HepG2 (cell line): Measurements from ENCODE around the gene ATP6V0E1. TPM values are rescaled to one million over a fixed set of nuclear protein-coding genes. Genes with fewer than 3 reads are reported as not detected.
A peak's percentile ranks its signal among the peaks of the same experiment; 100 is the strongest.

ENCODE experiments used
- ATAC-seq: fragments of 200-7000 bp; cut with Tn5 transposase; 3 replicates; pipeline ENCODE4 v1.9.1; 2020; ENCODE audit warnings: mild to moderate bottlenecking, moderate library complexity
- BruUV-seq: library from RNA; stranded (reverse); fragments of 400-500 nt; replicated peaks from 2 replicates; lab custom pipeline; 2021; lab: Mats Ljungman, UMichigan
- CTCF ChIA-PET: fragments of 300-600 bp; formaldehyde crosslinking; extraction: SDS; loops from one replicate; lab custom pipeline; 2021; ENCODE audit warnings: low total read pairs, inconsistent platforms, low intra/inter-chr PET ratio; lab: Yijun Ruan, JAX
- POLR2A ChIA-PET: fragments of 350-600 bp; sonication (Branson Sonifier 250); formaldehyde crosslinking; loops from one replicate; lab custom pipeline; 2020; ENCODE audit warnings: antibody characterized with exemption, inconsistent platforms; lab: Yijun Ruan, JAX
- DNase-seq: peaks from one replicate; pipeline ENCODE4 v3.0.0-alpha.2; 2015; ENCODE audit warnings: low spot score
- FAIRE-seq: peaks from 3 replicates; lab custom pipeline; 2011; peaks lifted over from hg19 to GRCh38; lab: Jason Lieb, UNC
- H2AFZ ChIP-seq: one replicate; pipeline ENCODE4 v1.6.1; 2011; ENCODE audit warnings: low read length, inconsistent platforms
- H3K27ac ChIP-seq: fragments of 300-600 bp; 3 replicates; pipeline ENCODE4 v1.8.0; 2011; ENCODE audit warnings: mixed run types, mild to moderate bottlenecking, mixed read lengths, low read length, inconsistent platforms; ENCODE audit not compliant: insufficient read depth; ENCODE audit errors: extremely low read length
- H3K27me3 ChIP-seq, 2 experiments: fragments of 200-600 bp in 1 of 2; 2 replicates in 1 of 2; 3 replicates in 1 of 2; pipeline versions ENCODE4 v1.6.0 to v1.8.0; 2011; ENCODE audit warnings: low read length in 2 of 2, mild to moderate bottlenecking in 2 of 2, moderate library complexity in 2 of 2, inconsistent platforms in 1 of 2; ENCODE audit not compliant: insufficient read depth in 2 of 2, control insufficient read depth in 1 of 2
- H3K36me3 ChIP-seq, 2 experiments: fragments of 200-600 bp in 1 of 2; replicated peaks in 1 of 2; 2 replicates in 1 of 2; 3 replicates in 1 of 2; pipeline versions ENCODE4 v1.5.1 to v1.8.0; 2011; ENCODE audit warnings: low read length in 2 of 2, inconsistent platforms in 1 of 2; ENCODE audit not compliant: insufficient read depth in 2 of 2, control insufficient read depth in 1 of 2
- H3K4me1 ChIP-seq: 2 replicates; pipeline ENCODE4 v1.5.1; 2012; ENCODE audit warnings: low read length, inconsistent platforms; ENCODE audit not compliant: insufficient read depth
- H3K4me2 ChIP-seq: 2 replicates; pipeline ENCODE4 v1.6.0; 2011; ENCODE audit warnings: low read depth, low read length, inconsistent platforms
- H3K4me3 ChIP-seq, 3 experiments: fragments of 200-600 bp in 1 of 3; sonication (generic), shearing (Covaris generic) in 1 of 3; replicated peaks in 1 of 3; 2 replicates each; pipeline ENCODE4 v1.5.1; 2011 to 2016; ENCODE audit warnings: low read length in 3 of 3, inconsistent platforms in 2 of 3, low read depth in 2 of 3, mild to moderate bottlenecking in 2 of 3, control low read depth in 1 of 3, mixed read lengths in 1 of 3; ENCODE audit not compliant: insufficient read depth in 1 of 3
- H3K79me2 ChIP-seq: one replicate; pipeline ENCODE4 v1.6.1; 2011; ENCODE audit warnings: low read length, inconsistent platforms; ENCODE audit not compliant: insufficient read depth
- H3K9ac ChIP-seq: 2 replicates; pipeline ENCODE4 v1.6.0; 2011; ENCODE audit warnings: mild to moderate bottlenecking, low read depth, low read length, inconsistent platforms; ENCODE audit not compliant: insufficient read depth
- H3K9me3 ChIP-seq: 2 replicates; pipeline ENCODE4 v1.5.1; 2012; ENCODE audit warnings: mild to moderate bottlenecking, low read length
- H4K20me1 ChIP-seq: 2 replicates; pipeline ENCODE4 v1.6.0; 2011; ENCODE audit warnings: inconsistent platforms, mild to moderate bottlenecking, low read length, moderate library complexity; ENCODE audit not compliant: insufficient read depth
- HNRNPL ChIP-seq: fragments of 200-400 bp; formaldehyde crosslinking; IDR thresholded peaks from 2 replicates; pipeline ENCODE4 v1.6.1; 2017; ENCODE audit warnings: mild to moderate bottlenecking, low read depth, low read length
- MTF2 ChIP-seq: sonication (generic); formaldehyde crosslinking; IDR thresholded peaks from 2 replicates; pipeline ENCODE4 v1.5.0; 2020; ENCODE audit warnings: missing genetic modification reagents, borderline replicate concordance
- NCOR1 ChIP-seq: fragments of 200-600 bp; sonication (generic); IDR thresholded peaks from 2 replicates; pipeline ENCODE4 v1.7.0; 2017; ENCODE audit warnings: antibody characterized with exemption, low read length, borderline replicate concordance
- NR3C1 ChIP-seq: sonication (generic); formaldehyde crosslinking; IDR thresholded peaks from 2 replicates; pipeline ENCODE4 v1.4.0; 2020; ENCODE audit warnings: missing genetic modification reagents
- RELA ChIP-seq: sonication (generic); formaldehyde crosslinking; IDR thresholded peaks from 2 replicates; pipeline ENCODE4 v1.4.0; 2020; ENCODE audit warnings: missing genetic modification reagents
- RNF2 ChIP-seq: fragments of 450-650 bp; conservative IDR thresholded peaks from 2 replicates; pipeline ENCODE4 v1.6.1; 2016; ENCODE audit warnings: low read depth
- ZBTB46 ChIP-seq: sonication (generic); formaldehyde crosslinking; IDR thresholded peaks from 2 replicates; pipeline ENCODE4 v1.4.0; 2020; ENCODE audit warnings: mild to moderate bottlenecking, missing genetic modification reagents, borderline replicate concordance
- ZBTB7A ChIP-seq: sonication (generic); formaldehyde crosslinking; IDR thresholded peaks from 2 replicates; pipeline ENCODE4 v1.8.0; 2022; ENCODE audit warnings: mild to moderate bottlenecking, missing genetic modification reagents
- ZC3H13 ChIP-seq: sonication (generic); formaldehyde crosslinking; IDR thresholded peaks from 2 replicates; pipeline ENCODE4 v1.8.1; 2023; ENCODE audit warnings: mild to moderate bottlenecking, missing genetic modification reagents, moderate library complexity
- ZFP41 ChIP-seq: sonication (generic); formaldehyde crosslinking; IDR thresholded peaks from 2 replicates; pipeline ENCODE4 v1.4.0; 2020; ENCODE audit warnings: mild to moderate bottlenecking, missing genetic modification reagents, borderline replicate concordance
- ZMYM4 ChIP-seq: sonication (generic); formaldehyde crosslinking; IDR thresholded peaks from 2 replicates; pipeline ENCODE4 v1.8.1; 2023; ENCODE audit warnings: mild to moderate bottlenecking, missing genetic modification reagents
- ZNF10 ChIP-seq: sonication (generic); formaldehyde crosslinking; IDR thresholded peaks from 2 replicates; pipeline ENCODE4 v1.4.0; 2020; ENCODE audit warnings: mild to moderate bottlenecking, low read depth, missing genetic modification reagents, borderline replicate concordance
- ZNF12 ChIP-seq: sonication (generic); formaldehyde crosslinking; IDR thresholded peaks from 2 replicates; pipeline ENCODE4 v1.5.0; 2020; ENCODE audit warnings: missing genetic modification reagents
- ZNF143 ChIP-seq: sonication (generic); formaldehyde crosslinking; IDR thresholded peaks from 2 replicates; pipeline ENCODE4 v1.4.0; 2020; ENCODE audit warnings: missing genetic modification reagents
- ZNF501 ChIP-seq: sonication (generic); formaldehyde crosslinking; IDR thresholded peaks from 2 replicates; pipeline ENCODE4 v1.5.1; 2020; ENCODE audit warnings: mild to moderate bottlenecking, moderate library complexity, missing genetic modification reagents
- ZNF503 ChIP-seq: sonication (generic); formaldehyde crosslinking; IDR thresholded peaks from 2 replicates; pipeline ENCODE4 v1.4.0; 2020; ENCODE audit warnings: missing genetic modification reagents
- ZNF605 ChIP-seq: sonication (generic); formaldehyde crosslinking; IDR thresholded peaks from 2 replicates; pipeline ENCODE4 v1.8.0; 2022; ENCODE audit warnings: mild to moderate bottlenecking, missing genetic modification reagents
- WGBS: methylation state at CpG from one replicate; pipeline ENCODE4 v1.1.6; 2017; ENCODE audit warnings: low lambda C conversion rate; 5-methylcytosine and 5-hydroxymethylcytosine counted together
- in situ Hi-C: cut with HindIII; loops from 2 replicates; pipeline ENCODE4 v1.10.0; 2017; ENCODE audit warnings: low pct_unique_long_range_greater_than_20kb; ENCODE audit not compliant: extremely low pct_ligation_motif_present
- intact Hi-C: fragments of 100-400 bp; cut with micrococcal nuclease; formaldehyde crosslinking; loops from one replicate; pipeline ENCODE4 v1.10.0; 2022; ENCODE audit not compliant: unreplicated experiment
- polyA plus RNA-seq, 8 experiments: library from polyadenylated mRNA; depleted of rRNA in 3 of 8; stranded (reverse) in 7 of 8; unstranded in 1 of 8; fragments of >200 nt; fragmentation: Illumina TruSeq in 4 of 8; extraction: Trizol in 4 of 8; gene quantifications; 2 replicates each; pipeline versions ENCODE4 v1.2.1 to v1.2.3, GENCODE V29; 2011 to 2016; ENCODE audit warnings: low read depth in 4 of 8, missing spikeins in 1 of 8, mixed read lengths in 1 of 8; ENCODE audit not compliant: insufficient read depth in 1 of 8
- total RNA-seq, 5 experiments: library from RNA; depleted of rRNA; stranded (reverse); fragments of >200 nt; fragmentation: Illumina TruSeq; extraction: Trizol; gene quantifications; 2 replicates each; pipeline ENCODE4 v1.2.3, GENCODE V29; 2016; ENCODE audit warnings: low read depth in 1 of 5

Gene ATP6V0E1
- total and polyA plus RNA-seq, 2 of the 13 experiments (the other 11 are each of a cell fraction or from before 2014, with no cell fraction given), result 143 to 215 TPM

GRCh38 chr5:173015598-173016455, 32.3 kb downstream of the ATP6V0E1 start (continued):
- no peak for TF ChIP-seq ZBTB7A
- TF ChIP-seq ZFP41, result no peak
- no peak for TF ChIP-seq RNF2
- no peak for TF ChIP-seq ZNF501
- TF ChIP-seq, all 625 proteins: peak for 62

- DNase-seq (peak; percentile 84), FAIRE-seq (peak; percentile 51), ATAC-seq (peak; percentile 82)
- no peaks in the 10 kb centered on the region for H4K20me1 ChIP-seq
- no peak overlapping the region for H2AFZ ChIP-seq
- in situ Hi-C loops (loop anchor here (5.0 kb wide), 1 partner anchor 41 kb away; the partner anchor contains the start of gene CREBRF), intact Hi-C loops (loop anchor here (2.0 to 5.0 kb wide), 2 partner anchors 34 to 40 kb away; partner anchors contain the start of genes ATP6V0E1 and CREBRF)
- H3K9me3 ChIP-seq, result no peaks in the 10 kb centered on the region
- peak overlapping the region; percentile 56 for H3K9ac ChIP-seq
- no peaks in the 10 kb centered on the region for H3K27me3 ChIP-seq
- POLR2A ChIA-PET, result interaction anchor here (0.6 to 2.3 kb wide), 6 partner anchors 29 to 312 kb away, joined by 3 to 8 read pairs (median 4); partner anchors contain the start of genes ATP6V0E1, RPL26L1 and STC2
- CTCF ChIA-PET, result no interaction called here
- peaks cover 3 to 17% of the 10 kb centered on the region in 2 experiments; a peak in 3 of 5 replicates for H3K36me3 ChIP-seq
- peaks cover 37% of the 10 kb centered on the region for H3K79me2 ChIP-seq
- BruUV-seq, result TSS peak; percentile 54
- H3K4me3 ChIP-seq, result peak overlapping the region in 2 of 3 experiments; percentile 14 to 38; a peak in 2 of 6 replicates
- H3K4me1 ChIP-seq, result peaks cover 57% of the 10 kb centered on the region
- peak overlapping the region; percentile 71 for H3K27ac ChIP-seq
- WGBS, result 3% methylated on average over 4 of the region's 4 CpGs
- H3K4me2 ChIP-seq, result peak overlapping the region; percentile 75
- TF ChIP-seq NCOR1, result 0 out of 2 replicates have a peak, but pooled peaks have one; percentile 24
- no peak for TF ChIP-seq MTF2 (CRISPR knock-in tag)
- TF ChIP-seq ZNF10 (CRISPR knock-in tag), result no peak
- no peak for TF ChIP-seq ZNF12 (CRISPR knock-in tag)
- TF ChIP-seq ZNF143 (CRISPR knock-in tag), result peak; percentile 25; the same call in 1 of the 2 replicates
- TF ChIP-seq ZNF605 (CRISPR knock-in tag), result no peak
- TF ChIP-seq NR3C1, result no peak
- TF ChIP-seq HNRNPL, result no peak
- no peak for TF ChIP-seq ZC3H13 (CRISPR knock-in tag)
- 0 out of 2 replicates have a peak, but pooled peaks have one; percentile 27 for TF ChIP-seq ZNF503 (CRISPR knock-in tag)
- TF ChIP-seq ZMYM4 (CRISPR knock-in tag), result peak; percentile 5; the same call in 1 of the 2 replicates
- TF ChIP-seq RELA (CRISPR knock-in tag), result 0 out of 2 replicates have a peak, but pooled peaks have one; percentile 24
- no peak for TF ChIP-seq ZBTB46 (CRISPR knock-in tag)
Measured at GRCh38 chr5:173016598-173017046, 33.1 kb downstream of the ATP6V0E1 start.
